Right cardiac atrium (tissue), 5 donors: ENCODE results near the gene SPEG. TPM values are rescaled to one million over a fixed set of nuclear protein-coding genes. Genes with fewer than 3 reads are reported as not detected.
A peak's percentile ranks its signal among the peaks of the same experiment; 100 is the strongest.

ENCODE experiments used
- ATAC-seq, 2 donors: fragments of 200-7000 bp; cut with Tn5 transposase; one replicate each; pipeline versions ENCODE4 v1.8.0 to v1.9.1; 2020; ENCODE audit warnings: moderate library complexity in 2 of 2, mild to moderate bottlenecking in 1 of 2
- DNase-seq, 3 donors: peaks; one replicate each; pipeline ENCODE4 v3.0.0-alpha.2; 2020
- H3K27ac ChIP-seq: one replicate; pipeline ENCODE4 v1.5.1; 2013; ENCODE audit warnings: mild to moderate bottlenecking, low read length, control low read depth, moderate library complexity
- H3K27me3 ChIP-seq: one replicate; pipeline ENCODE4 v1.6.1; 2013; ENCODE audit not compliant: control insufficient read depth, insufficient read depth
- H3K4me1 ChIP-seq: one replicate; pipeline ENCODE4 v1.6.1; 2013; ENCODE audit warnings: low read length; ENCODE audit not compliant: control insufficient read depth, insufficient read depth
- H3K4me3 ChIP-seq: one replicate; pipeline ENCODE4 v1.5.1; 2013; ENCODE audit warnings: low read length, control low read depth
- H3K9me3 ChIP-seq: one replicate; pipeline ENCODE4 v1.6.1; 2013; ENCODE audit warnings: low read length; ENCODE audit not compliant: control insufficient read depth
- WGBS: extraction: QIAGEN DNeasy Blood & Tissue Kit; methylation state at CpG from one replicate; pipeline ENCODE4 v1.1.7; 2013; 5-methylcytosine and 5-hydroxymethylcytosine counted together
- intact Hi-C, 4 donors: fragments of 100-400 bp; cut with DNase I; formaldehyde crosslinking; loops; one replicate each; pipeline versions ENCODE4 v1.11.0 to v1.14.0; 2022 to 2023
- polyA plus RNA-seq: library from polyadenylated mRNA; stranded (reverse); fragments of 200-250 nt; gene quantifications from one replicate; pipeline ENCODE4 v1.2.3, GENCODE V29; 2013
- total RNA-seq, 4 donors: library from RNA; stranded (reverse); fragmentation: NEBNext Ultra II Directional; extraction: Animal tissue kit (Norgen Biotek cat#: 25700); gene quantifications; one replicate each; pipeline ENCODE4 v1.2.1, GENCODE V29; 2021
- donor health status: healthy with polysubstance abuse.
- donor health status: DM: no; HTN: yes; CAD: no.
- donor health status: DM: no; HTN: no; CAD: no.
- donor health status: DM: no; HTN: yes; CAD: no; lungs with severe emphysema.
- donor health status: DM: yes; HTN: yes; CAD: no.

The SPEG gene
- total and polyA plus RNA-seq, 5 donors: 85.5 to 176 (median 157) TPM

DNA sequence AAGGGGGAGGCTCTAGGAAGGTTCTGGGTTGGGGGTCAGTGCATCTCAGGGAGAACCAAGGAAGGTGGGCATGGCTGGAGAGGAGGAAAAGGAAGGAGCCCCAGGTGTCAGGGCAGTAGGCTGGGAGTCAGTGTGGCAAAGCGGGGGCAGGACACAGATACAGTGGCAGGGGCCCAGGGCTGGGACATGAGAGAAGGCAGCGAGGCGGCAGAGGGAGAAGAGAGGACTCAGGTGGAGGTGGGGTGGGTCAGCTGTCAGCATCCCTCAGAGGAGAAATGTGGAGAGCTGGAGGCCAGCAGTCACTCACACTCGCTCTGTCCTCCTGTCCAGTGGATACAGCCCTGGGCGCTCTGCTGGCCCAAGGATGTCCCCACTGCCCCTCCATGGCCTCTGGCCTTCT, 58.4 kb downstream of the SPEG start:
- Histone ChIP-seq H3K4me1 (no peaks in the 10 kb centered on the region), H3K27ac (no peak overlapping the region), H3K4me3 (no peak overlapping the region), H3K9me3 (no peaks in the 10 kb centered on the region), H3K27me3 (no peaks in the 10 kb centered on the region)
- no peak for ATAC-seq
- intact Hi-C loops: loop anchor here in 2 of 4 donors (5.0 kb wide), 2 partner anchors 34 to 44 kb away; no protein-coding TSS in a partner anchor
- peak in 2 of 3 donors; percentile 26 to 52 for DNase-seq
- WGBS: 93% methylated on average over 5 of the region's 5 CpGs

DNA sequence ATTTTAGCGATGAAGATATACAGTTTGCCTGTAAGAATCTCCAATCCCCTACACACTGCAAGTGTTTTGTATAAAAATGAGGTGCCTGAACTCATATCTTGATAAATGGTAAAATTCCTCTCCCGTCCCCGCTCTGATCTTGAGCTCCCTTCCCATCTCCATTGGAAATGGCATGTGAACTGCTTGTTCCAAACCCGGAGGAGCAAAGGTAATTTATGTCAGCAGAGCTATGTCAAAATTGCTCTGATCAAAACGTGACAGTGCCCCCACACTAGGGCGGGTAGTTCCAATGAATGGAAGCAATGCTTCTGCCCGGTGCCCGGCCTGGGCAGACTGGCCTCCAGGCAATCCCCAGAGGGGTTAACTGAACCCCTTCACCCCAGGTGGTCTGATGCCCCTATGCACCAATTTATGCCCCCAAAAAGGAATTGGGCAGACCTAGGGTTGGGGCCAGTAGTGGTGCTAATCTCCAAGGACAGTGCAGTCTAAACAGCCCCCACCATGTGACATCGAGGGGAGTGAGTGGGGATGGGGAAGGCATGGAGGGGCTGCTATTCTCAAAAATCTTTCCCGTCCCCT, 60.4 kb downstream of the SPEG start:
- ATAC-seq (no peak), DNase-seq (peak in 1 of 3 donors; percentile 37)
- 22% methylated on average over 10 of the region's 10 CpGs for WGBS
- intact Hi-C loops: loop anchor here in 2 of 4 donors (5.0 kb wide), 2 partner anchors 32 to 42 kb away; no protein-coding TSS in a partner anchor
- Histone ChIP-seq H3K27me3 (no peaks in the 10 kb centered on the region), H3K4me3 (no peak overlapping the region), H3K27ac (peak overlapping the region; percentile 15), H3K4me1 (no peaks in the 10 kb centered on the region), H3K9me3 (no peaks in the 10 kb centered on the region)

DNA sequence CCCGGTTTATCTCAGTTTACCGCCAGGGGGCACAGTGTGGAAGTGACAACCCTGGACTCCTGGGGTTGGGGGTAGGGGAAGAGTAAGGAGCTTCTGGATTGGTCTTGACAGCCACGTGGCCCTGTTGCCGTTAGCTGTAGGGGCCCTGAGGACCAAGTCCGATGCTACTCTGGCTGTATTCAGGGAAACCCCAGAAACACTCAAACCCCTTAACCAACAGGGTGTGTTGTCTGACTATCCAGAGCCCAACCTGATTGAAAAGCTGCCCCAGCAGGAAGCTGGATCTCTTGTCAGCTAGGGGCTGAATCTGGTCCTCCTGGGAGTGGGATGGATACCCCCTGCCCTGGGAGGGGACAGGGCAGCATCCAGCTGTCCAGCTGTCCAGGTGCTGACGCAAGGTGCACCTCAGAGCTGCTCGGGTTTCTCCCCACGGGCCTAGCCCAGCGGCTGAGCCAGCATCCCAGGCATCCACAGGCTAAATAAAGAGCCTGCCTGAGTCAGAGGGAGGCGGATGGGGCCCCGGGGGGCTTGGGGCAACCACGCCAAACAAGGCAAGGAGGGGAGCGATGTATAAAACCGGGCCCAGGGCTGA, 61.0 kb downstream of the SPEG start:
- peak overlapping the region; percentile 15 for H3K27ac ChIP-seq
- no peak overlapping the region for H3K4me3 ChIP-seq
- H3K9me3 ChIP-seq: no peaks in the 10 kb centered on the region
- no peaks in the 10 kb centered on the region for H3K27me3 ChIP-seq
- intact Hi-C loops: no loop called here
- ATAC-seq (no peak), DNase-seq (peak; percentile 70 to 83 (median 83))
- 25% methylated on average over 14 of the region's 14 CpGs for WGBS
- H3K4me1 ChIP-seq: no peaks in the 10 kb centered on the region

DNA sequence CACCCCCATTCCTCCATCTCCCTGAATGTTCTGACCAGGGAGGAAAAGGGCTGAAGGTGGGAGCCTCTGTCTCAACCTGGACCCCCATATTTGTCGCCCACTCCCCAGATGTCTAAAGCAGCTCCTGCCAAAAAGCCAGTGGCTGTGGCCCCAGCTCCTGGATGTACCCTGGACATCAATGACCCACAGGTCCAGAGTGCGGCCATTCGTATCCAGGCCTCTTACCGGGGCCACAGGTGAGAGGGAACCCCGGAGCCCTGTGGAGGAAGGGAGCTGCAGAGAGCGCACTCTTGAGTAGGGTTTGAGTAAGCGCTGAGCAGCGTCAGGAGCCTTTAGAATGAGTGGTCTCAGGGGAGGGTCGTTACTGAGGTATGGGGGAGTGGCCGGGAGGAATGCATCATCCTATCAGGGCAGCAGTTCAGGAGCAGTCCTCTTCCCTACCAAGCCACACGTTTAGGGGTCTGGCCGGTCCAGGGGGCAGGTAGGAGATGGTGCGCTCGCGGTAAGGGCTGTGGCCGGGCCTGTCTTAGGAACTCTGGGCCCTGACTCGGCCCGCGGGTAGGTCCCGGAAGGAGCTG, 61.7 kb downstream of the SPEG start:
- H3K4me1 ChIP-seq: no peaks in the 10 kb centered on the region
- H3K4me3 ChIP-seq: no peak overlapping the region
- H3K27me3 ChIP-seq: no peaks in the 10 kb centered on the region
- DNase-seq (peak in 2 of 3 donors; percentile 59 to 61), ATAC-seq (no peak)
- intact Hi-C loops: no loop called here
- 45% methylated on average over 20 of the region's 20 CpGs for WGBS
- H3K9me3 ChIP-seq: no peaks in the 10 kb centered on the region
- H3K27ac ChIP-seq: no peak overlapping the region

DNA sequence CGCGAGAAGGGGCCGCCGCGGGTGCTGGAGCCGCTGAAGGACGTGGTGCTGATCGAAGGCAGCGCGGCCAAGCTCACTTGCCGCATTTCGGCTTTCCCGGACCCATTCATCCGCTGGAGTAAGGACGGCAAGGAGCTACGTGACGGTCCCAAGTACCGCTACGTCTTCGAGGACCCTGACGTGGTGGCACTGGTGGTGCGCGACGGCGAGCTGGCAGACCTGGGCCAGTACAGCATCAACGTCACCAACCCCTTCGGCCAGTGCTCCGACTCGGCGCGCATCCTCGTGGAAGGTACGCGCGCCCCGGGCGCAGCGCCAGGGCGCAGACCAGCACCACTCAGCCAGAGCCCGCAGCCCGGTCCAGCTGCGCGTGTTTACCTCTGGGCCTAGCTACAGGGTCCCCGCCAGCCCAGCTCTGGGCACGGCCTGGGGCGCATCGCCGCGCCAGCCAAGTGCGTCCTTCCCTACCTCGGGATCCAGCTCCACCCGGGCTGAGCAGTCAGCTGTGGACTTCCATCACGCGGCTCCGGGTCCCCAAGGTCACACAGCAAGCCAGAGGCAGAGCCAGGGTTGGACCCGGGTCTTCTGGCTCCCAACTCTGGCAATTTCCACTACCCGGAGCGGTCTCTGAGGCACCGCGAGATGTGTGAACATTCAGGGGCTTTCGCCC, 62.3 kb downstream of the SPEG start:
- DNase-seq (peak; percentile 42 to 79 (median 77)), ATAC-seq (no peak)
- no peaks in the 10 kb centered on the region for H3K9me3 ChIP-seq
- no peak overlapping the region for H3K27ac ChIP-seq
- WGBS: 33% methylated on average over 61 of the region's 61 CpGs
- intact Hi-C loops: no loop called here
- no peaks in the 10 kb centered on the region for H3K4me1 ChIP-seq
- H3K27me3 ChIP-seq: no peaks in the 10 kb centered on the region
- H3K4me3 ChIP-seq: peak overlapping the region; percentile 87

DNA sequence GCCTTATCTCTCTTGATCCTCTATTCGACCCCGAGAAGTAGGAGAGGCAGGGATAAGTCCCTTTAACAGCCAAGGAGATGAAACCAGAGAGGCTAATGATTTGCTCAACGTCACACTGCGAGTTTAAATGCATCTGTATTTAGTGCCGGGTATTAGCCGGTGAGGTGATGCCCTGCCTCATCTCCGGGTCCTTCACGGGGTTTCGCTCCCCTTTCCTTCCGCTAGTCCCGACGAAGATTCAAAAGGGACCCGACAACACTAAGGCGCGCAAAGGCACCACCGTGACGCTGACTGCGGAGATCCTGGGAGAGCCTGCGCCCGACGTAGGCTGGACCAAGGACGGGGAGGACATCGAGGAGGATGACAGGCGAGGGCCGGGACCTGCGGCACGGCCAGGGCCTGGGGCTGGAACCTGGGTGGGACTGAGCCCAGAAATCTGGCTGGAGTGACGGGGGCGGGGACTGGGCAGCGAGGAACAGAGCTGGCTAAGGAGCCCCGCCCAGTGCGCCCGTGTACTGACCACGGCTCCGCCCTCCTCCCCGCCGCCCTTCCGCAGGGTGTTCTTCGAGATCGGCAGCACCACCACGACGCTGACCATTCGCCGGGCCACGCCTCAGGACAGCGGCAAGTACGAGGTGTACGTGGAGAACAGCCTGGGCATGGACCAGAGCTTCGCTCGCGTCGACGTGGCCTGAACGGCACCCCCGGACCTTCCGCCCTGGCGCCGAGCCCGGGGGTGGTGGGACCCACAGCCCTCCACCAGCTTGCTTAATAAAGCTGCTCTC, 63.0 kb downstream of the SPEG start:
- no peaks in the 10 kb centered on the region for H3K4me1 ChIP-seq
- DNase-seq: peak; percentile 97 to 99 (median 98)
- intact Hi-C loops: no loop called here
- H3K27me3 ChIP-seq: no peaks in the 10 kb centered on the region
- H3K4me3 ChIP-seq: peak overlapping the region; percentile 87
- no peaks in the 10 kb centered on the region for H3K9me3 ChIP-seq
- 6% methylated on average over 59 of the region's 59 CpGs for WGBS
- peak; percentile 91 for ATAC-seq
- H3K27ac ChIP-seq: peak overlapping the region; percentile 86

DNA sequence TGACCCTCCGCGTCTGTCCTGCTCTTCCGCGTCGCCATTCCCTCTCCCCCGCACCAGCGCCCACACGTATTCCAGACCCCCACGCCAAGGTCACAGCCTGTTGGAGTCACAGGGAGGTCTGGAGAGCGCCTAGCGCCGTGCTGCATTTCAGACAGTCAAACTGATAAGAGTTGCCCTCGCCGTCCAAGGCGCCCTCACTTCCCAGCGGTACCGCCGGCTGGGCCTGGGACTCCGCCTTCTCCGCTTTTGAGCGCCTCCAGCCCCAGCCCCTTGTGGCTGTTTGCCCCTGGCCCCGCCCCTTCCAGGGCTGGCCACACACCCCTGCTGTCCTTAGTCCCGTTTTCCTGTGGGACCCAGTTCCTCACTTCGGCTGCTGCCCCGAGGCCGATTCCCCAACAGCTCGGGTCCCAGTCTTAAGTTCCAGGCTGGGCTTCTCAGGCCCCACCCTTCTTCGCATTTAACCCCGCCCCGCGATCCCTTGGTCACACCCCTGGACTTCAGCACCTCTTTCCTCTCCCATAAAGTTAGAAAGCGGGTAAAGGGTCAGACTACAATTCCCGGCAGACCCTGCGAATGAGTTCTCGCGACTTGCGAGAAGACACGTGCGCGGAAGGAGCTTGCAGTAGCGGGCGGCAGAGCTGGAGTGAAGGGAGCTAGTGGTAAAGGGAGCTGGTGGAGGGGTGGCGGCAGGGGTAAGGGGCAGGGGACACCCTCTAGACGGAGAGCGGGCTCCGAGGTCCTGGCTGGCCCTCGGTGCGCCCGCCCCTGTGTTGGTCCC, 63.8 kb downstream of the SPEG start, which contains the start of gene GMPPA:
Gene GMPPA (plus strand): TSS at position 612 of the 778 bp plus-strand sequence. CDS start 1,085 bp downstream, outside the sequence.
- H3K27ac ChIP-seq: peak within 1 kb of the TSS; percentile 86
- no peaks in the 10 kb centered on the region for H3K9me3 ChIP-seq
- H3K4me1 ChIP-seq: no peaks in the 10 kb centered on the region
- ATAC-seq (peak; percentile 91), DNase-seq (peak; percentile 96 to 97 (median 97))
- H3K4me3 ChIP-seq: peak within 1 kb of the TSS; percentile 87
- intact Hi-C loops: no loop called here
- H3K27me3 ChIP-seq: no peaks in the 10 kb centered on the region
- WGBS: under 1% methylated on average over 49 of the region's 49 CpGs

DNA sequence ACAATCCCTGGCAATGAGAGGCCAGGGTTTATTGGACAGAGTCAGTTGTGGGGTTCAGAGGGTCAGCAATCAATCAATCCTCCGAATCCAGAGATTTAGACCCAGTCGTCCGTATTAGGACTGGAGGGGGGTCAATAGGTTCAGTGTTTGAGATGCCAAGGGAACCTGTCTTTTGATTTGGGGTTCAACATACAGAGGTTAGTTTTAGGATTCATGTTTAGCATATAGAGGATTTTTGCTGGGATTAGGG, 64.3 kb downstream of the SPEG start:
- no peaks in the 10 kb centered on the region for H3K4me1 ChIP-seq
- peak overlapping the region; percentile 86 for H3K27ac ChIP-seq
- H3K27me3 ChIP-seq: no peaks in the 10 kb centered on the region
- H3K9me3 ChIP-seq: no peaks in the 10 kb centered on the region
- peak overlapping the region; percentile 87 for H3K4me3 ChIP-seq
- ATAC-seq (no peak), DNase-seq (no peak)
- intact Hi-C loops: no loop called here
- WGBS: 0% methylated on average over 3 of the region's 3 CpGs

DNA sequence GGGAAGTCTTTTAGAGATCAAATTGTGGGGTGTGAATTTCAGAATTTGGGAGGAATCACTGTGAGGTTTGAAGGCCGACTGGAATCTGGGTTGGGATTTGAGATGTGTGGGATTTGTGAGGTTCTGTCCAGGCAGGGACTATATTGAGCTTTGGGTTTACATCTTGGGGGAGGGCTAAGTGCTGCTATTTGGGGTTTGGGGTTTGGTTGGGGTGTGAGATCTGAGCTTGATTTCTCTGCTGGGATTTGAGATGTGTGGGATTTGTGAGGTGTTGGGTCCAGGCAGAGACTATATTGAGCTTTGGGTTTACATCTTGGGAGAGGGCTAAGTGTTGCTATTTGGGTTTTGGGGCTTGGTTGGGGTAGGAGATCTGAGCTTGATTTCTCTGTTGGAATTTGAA, 64.9 kb downstream of the SPEG start:
- H3K4me3 ChIP-seq: peak overlapping the region; percentile 87
- DNase-seq: no peak
- ATAC-seq: no peak
- WGBS: 64% methylated on average over 1 of the region's 1 CpG
- intact Hi-C loops: no loop called here
- no peak overlapping the region for H3K27ac ChIP-seq
- H3K9me3 ChIP-seq: no peaks in the 10 kb centered on the region
- H3K4me1 ChIP-seq: no peaks in the 10 kb centered on the region
- no peaks in the 10 kb centered on the region for H3K27me3 ChIP-seq

DNA sequence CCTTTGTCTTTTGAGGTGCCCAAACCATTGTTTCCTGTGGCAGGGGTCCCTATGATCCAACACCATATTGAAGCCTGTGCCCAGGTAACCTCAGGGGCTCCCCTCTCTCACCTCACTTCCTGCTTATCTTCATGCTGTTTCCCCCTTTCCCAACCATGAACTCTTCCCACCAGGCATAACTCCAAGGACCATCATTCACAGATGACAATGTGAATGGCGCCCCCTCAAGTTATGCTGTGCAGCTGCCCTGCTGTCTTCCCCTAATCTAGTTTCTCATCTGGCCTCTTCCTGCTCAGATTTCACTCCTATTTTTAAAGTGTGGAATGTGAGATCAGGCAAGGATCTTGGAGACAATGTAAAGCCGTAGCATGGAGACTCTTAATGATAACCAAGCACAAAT, 65.5 kb downstream of the SPEG start:
- peak in 2 of 3 donors; percentile 6 to 7 for DNase-seq
- no peak for ATAC-seq
- H3K27ac ChIP-seq: no peak overlapping the region
- no peaks in the 10 kb centered on the region for H3K4me1 ChIP-seq
- H3K4me3 ChIP-seq: no peak overlapping the region
- intact Hi-C loops: no loop called here
- H3K27me3 ChIP-seq: no peaks in the 10 kb centered on the region
- 84% methylated on average over 2 of the region's 2 CpGs for WGBS
- no peaks in the 10 kb centered on the region for H3K9me3 ChIP-seq
